ENCODE measurements around the gene RHOG.
A peak's percentile ranks its signal among the peaks of the same experiment; 100 is the strongest.

The RHOG gene

DNA sequence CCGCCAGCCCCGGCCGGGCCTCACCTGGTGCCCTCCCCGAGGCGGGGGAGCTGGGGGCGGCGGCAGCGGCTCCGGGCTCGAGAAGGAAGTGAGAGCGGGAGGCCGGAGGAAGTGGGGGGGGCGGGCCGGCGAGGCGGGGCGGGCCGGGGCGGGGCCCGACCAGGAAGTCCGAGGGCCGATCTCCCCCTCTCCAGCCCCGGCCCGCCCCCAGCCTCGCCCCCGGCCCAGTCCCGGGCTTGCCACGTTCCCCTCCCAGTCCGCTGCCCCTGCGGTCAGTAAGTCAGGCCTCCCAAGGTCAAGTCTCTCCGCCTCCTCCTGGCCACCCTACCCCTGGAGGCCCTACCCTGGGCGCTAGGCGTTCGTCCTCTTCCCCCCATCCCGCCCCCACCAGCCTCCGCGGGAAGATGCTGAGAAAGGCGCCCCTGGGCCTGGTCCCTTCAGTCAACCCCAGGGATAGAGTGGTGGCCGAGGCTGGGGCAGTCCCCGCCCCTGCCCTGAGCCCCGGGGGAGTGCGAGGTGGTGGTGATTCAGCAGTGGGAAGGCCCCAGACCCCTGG is at the start of gene RHOG:
TSS of gene RHOG (minus strand) at position 90 of the 556 bp plus-strand sequence. CDS start 12,821 bp downstream, outside the sequence.
- DNase-seq: peak; percentile 86

DNA sequence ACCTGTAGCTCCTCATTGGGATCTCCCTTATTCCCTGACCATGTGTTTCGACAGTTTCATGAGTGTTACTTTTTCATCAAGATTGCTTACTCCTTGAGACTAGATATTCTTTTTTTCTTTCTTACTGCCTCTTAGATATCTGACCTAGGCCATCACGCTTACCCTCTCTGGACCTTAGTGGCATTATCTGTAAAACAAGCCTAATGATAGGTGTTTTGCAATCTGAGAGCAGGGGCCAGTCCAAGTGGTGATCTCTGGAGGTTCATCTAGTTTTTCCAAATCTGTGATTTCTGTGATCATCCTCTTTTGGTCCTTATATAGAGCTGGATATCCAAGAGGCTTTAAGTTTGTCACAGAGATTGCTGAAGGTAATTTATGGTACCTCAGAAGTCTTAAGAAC is 49.3 kb upstream of the RHOG start:
- DNase-seq: no peak

DNA sequence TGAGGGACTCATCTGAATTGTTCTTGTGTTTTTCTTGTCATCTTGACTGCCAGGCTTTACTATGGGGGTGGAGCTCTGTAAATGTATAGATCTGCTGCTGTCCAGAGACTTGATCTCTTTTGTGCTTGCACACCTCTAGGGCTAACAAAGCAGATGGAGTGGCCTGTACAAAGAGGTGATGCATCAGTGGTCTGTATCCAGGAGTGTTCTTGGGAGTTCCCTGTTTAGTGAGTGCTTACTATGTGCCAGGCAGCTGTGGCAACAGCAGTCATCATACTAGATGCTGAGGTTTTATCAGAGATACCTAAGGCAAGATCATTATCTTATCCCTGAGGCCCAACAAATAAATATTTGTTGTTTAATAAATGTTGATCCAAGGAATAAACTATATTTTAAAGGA is 48.1 kb upstream of the RHOG start:
- no peak for DNase-seq

DNA sequence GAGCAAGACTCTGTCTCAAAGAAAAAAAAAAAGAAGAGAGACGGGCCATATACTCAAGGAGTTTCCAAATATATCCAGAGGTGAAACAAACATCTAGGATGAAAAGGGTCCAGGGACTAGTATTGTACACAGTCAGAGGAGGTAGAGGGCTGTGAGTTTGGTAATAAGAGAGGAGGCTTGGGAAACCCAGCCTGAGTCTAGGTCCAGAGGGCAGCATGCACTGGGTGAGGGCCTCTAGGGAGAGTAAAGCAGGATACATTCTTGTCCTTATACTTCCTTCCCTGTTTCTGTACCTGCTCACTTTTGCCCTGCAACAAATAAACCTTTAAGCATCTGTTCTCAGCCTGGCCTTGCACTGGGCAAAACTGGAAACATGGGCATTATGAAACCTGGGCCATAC is 46.2 kb upstream of the RHOG start:
- no peak for DNase-seq

DNA sequence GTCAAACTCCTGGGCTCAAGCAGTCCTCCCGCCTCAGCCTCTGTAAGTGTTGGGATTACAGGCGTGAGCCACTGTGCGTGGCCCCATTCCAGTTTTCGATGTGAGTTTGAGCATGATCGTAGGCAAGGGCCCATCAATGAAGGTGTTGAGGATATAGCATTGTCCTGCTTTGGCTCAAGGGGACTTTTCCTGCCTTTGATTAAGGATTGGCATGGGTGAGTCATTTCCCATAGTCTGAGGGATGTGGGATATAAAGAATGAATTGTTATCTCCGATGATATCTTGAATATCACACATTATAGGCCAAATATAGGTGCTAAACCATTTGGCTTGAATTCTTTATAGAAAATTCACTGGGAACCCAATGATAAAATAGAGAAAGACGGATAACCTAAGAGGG is 45.1 kb upstream of the RHOG start:
- DNase-seq: no peak

DNA sequence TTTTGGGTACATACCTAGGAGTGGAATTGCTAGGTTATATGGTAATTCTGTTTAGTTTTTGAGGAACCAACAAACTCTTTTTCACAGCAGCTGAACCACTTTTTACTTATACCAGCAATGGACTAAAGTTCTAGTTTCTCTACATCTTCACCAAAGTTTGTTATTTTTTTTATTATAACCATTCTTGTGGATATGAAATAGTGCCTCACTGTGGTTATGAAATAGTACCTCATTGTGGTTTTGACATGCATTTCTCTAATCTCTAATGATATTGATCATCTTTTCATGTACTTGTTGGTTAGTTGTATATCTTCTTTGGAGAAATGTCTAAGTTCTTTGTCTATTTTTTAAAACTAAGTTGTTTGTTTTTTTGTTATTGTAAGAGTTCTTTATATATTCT is 41.9 kb upstream of the RHOG start:
- DNase-seq: peak; percentile 65

DNA sequence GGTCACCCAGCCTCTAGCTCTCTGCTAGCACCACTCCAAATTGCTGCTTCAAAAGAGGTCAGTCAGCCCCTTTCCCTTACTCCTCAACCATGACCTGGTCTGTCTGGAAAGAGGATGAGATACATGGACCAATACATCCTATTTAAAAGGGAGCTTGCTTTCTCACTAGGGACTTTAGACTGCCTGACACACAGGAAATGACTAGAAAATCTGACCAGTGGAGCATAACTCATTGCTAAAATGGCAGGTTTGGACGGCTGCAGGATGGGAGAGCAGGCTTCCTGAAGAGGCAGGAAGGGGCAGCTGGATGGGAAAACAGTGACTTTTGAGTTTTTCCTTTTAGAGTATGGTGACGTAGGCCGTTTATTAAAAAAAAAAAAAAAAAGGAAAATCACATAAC is 40.0 kb upstream of the RHOG start:
- DNase-seq: no peak

DNA sequence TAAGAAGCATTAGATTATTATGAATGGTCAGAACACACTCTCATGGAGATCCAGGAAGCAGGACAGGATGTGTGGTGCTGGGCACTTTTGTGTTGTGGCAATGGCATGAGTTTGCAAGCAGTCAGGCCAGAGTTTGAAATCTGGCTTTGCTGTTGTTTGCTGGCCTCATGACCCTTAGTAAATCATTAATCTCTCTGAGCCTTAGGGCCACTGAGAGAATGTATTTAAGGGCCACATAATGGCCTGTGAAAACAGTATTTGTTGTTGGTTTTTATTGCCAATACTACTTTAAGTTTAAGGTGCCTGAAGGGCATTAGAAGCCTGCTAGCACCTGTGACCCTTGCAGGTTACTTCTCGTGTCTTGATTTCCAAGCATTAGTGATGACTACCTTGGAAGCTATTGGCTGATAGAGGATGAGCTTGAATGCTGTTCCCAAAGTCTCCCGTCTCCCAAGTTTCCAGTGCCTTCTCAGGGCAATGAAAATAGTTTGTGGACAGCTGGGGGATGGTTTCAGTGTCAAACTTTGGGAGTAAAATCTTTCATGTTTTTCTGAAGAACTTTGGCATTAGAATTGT is 39.3 kb upstream of the RHOG start:
- no peak for DNase-seq

DNA sequence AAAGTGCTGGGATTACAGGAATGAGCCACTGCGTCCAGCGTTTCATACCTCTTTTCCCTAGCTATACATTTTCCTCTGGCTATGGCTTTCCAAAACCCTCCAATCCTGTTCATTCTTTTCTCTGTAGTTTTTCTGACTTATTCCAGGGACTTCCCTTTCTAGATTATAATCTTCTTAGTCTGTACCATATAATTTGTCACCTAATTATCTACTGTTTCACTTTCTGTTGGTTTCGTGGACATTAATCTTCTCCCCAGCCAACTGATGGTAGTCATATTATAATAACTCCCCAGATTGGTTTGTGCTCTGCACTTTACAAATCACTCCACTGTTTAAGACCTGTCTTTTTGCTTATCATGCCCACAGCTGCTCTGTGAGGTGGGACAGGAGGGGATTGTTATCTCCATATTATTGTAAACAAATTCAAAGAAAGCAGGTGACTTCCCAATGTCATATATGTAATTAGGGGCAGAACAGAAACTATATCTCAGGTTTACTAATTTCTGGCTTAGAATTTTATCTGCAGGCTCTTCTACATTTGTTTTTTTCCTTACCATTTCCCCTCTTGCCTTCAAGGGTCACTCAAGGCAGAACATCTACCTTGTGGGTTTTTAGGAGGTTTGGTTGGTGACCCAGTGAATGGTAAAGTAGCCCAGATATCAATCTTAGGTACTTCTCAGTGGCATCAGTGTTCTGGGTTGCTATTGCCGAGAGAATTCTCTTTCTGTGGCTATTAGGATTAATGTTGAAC is 38.6 kb upstream of the RHOG start:
- no peak for DNase-seq

DNA sequence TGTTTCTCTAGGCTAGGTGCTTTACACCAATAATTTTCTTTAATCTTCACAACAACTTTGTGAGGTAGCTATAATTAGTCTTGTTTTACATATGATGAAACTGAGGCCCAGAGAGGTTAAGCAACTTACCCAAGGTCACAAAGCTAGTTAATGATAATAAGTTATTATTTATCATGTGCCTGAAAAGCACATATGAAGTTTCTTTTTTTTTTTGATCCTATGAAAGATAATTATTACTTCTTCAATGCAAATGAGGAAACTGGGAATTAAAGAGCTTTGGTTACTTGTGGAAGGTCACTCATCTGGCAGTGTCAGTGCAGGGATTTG is 37.5 kb upstream of the RHOG start:
- no peak for DNase-seq

DNA sequence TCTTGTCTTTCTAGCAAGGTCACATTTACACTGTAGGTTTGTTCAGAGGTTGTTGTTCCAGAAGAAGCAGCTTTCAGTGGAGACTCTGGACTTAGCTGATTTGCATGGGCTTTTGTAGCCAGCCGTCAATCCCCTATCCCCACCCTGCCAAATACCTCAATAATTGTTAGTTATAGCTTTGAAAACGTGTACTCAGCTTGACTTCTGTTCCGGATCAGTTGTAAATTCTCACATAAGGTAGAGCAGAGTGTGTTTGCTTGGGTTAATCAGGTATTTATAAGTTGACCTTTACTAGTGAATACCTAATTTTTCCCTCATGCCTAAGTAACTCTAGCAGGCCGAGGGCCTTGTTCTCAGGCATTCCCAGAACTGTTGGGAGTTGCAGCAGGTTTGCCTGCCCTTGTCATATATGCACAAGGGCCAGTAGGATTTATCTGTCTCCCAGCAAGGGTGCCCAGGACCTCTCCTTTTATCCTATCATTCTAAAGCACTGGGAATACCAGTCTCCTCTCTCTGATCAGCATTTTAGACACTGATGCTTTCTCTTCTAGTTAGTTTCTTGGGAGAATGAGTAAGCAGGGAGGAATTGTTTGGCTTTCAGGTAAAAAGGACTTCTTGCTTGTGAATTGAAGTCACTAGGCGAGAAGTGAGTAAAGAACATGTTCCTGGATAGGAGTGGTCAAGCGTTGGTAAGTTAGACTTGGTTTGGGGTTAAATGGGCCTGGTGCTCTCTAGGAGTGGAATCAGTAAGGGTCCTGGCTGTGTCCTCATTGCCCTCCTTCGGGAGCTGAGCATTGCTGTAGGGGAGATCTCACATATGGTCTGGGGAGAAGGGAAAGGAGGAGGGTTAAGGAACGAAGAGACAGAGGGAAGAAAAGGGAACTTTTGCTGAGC is 36.9 kb upstream of the RHOG start:
- DNase-seq: no peak

DNA sequence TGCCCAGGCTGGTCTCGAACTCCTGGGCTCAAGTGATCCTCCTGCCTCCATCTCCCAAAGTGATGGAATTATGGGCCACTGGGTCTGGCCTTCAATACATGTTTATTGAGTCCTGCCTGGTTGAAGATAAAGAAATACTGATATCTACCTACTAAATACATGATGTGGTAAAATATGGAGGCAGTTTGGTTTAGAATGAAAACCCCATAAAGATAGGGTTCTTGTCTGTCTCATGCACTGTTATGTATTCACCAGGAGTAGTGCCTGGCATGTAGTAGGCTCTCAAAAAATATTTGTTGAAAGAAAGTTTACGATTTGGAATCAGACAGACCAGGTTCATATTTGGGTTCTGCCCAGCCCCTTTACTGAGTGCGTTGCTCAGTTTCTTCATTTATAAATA is 35.9 kb upstream of the RHOG start:
- peak; percentile 50 for DNase-seq

DNA sequence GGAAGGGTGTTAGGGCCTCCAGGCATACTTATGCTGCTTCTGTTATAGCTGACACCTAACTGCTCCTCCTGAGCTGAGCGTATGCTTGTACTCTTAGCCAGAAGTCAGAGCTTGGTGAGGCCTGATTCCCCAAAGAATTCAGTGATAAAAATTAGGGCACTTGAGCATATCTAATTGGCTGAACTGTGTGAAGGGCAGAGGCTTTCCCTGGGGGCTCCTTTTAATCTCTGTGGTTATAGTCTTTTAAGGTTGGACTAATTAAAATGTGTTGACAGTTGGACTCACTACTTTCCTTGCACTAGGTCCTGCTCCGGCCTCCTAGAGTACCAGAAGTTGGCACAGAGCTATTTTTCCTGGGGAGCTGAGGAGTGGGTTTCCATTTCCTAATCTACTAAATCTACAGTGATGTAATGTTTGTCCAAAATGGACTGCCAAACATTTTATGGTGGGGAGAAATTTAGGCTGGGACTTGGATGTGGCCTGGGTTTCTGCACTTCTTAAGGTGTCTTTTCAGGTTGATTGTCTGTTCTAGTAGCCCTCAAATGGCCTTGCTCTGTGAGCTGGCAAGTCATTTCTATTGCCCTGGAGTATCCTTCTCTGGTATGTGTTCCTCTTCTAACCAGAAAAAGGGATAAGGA is 33.1 kb upstream of the RHOG start:
- DNase-seq: peak; percentile 46

DNA sequence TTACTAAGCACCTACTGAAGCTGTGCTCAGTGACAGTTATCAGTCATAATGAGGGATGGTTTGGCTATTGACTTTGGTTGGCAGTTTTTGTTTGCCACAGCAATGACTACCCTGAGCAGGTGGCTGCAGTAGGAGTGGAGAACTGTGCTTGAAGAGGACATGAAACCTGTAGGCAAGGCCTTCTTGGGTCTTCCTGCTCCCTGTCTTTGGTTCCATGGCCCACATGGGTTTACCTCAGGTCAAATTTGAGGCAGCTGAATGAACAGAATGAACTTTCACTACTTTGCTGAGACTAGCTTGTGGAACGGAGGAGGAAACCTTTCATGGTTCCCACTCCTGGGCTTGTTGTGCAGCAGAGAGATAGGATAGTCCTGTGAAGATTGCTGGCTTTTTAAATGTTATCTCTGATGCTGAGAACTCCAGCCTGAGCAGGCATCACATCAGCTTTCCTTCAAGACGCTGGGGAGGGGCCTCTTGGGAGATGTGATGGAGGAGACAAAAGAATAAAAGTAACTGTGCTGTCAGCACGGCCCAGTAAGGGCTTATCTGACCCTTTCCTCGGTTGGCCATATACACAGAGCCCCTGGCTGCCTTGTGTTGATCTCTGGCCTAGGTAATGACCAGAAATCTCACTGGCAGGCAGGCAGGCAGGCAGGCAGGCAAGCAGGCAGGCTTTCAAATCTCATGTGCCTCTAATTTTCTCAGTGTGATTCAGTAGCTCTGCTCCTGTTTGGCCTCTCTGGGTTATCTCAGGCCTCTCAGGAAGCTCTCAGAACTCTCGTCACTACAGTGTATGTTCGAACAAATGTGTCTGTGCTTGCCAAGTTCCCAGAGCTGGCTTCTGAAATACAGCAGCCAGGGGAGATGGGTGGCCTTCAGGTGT is 26.7 kb upstream of the RHOG start:
- peak; percentile 85 for DNase-seq

DNA sequence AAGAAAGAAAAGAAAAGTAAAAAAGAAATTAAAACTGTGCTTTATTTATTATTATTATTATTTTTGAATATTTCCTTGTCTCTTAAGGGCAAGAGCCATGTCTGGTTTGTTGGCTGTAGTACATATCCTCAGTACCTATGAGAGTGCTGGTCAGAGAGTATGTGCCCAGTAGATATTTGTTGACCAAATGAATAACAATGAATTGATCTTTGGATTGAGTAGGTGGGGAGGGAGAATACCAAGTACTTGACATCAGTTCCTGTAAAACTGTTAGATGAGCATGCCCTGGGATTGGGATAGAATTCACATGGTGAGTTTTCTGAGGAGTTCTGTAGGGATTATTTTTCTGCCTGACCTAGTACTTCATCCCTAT is 26.1 kb upstream of the RHOG start:
- no peak for DNase-seq

DNA sequence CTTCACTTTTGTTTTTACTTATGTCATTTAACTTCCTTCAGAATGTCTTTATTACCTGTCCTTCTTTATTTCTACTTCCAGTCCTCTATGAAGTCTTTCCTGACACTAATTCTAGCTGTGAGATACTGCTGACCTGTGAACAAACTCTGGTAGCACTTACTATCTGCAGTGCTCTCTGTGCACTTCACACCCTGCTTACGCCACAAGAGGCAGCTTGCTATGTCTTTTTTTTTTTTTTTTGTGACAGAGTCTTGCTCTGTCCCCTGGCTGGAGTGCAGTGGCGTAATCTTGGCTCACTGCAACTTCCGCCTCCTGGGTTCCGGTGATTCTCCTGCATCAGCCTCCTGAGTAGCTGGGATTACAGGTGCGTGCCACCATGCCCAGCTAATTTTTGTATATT is 25.4 kb upstream of the RHOG start:
- peak; percentile 80 for DNase-seq

DNA sequence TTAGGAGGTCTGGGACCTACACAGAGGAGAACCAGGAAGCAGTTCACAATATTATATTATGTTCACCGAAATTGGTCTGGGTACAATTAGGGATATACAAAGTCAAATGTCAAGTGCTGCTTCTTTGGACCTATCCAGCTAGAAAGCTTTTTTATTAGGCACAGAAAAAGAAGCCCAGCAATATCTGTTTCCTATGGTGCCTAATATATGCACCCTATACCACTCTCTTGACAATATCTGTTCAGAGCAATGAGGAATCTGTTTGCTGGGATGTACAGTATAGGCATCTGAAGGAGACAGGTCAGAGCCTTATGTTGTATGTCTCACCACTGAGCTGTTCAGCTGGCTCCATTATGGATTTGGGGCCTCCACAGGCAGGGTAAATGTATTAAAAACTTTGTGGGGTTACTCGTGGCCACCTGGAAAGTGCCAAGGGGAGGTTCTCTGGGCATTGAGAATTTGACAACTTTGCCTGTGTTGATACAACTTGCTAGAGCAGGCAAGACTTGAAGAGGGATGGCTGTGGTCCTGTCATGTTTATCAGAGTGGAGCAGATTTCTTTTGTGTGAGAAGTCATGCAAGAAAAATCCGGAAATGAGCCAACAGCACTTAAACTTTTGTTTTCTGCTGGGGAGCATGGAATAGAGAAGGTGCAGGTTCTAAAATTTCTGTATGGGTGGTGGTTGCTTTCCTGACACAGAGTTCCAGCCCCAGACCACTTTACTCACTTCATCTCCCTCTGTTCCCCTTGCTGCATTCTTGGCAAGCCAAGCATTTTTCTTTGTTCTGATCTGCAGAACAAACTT is 24.8 kb upstream of the RHOG start:
- peak; percentile 91 for DNase-seq

DNA sequence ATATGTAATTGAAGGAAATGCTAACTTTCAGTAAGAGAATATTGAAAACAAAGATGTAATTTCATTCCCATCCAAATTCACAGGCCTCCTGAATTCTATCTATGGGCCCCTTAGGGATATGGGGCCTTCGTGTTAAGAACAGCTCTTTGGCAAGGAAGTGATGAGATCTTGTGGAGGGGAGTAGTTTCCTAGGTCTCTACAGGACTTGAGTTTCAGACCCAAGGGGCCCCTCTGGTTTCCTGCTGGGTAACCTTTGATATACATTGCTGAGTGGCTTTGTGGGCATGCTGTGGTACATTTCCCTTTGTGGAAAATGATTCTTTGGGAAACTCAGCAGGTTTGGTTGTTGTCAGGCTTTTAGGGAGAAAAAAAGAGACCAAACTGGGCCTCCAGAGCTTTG is 20.9 kb upstream of the RHOG start:
- peak; percentile 63 for DNase-seq

DNA sequence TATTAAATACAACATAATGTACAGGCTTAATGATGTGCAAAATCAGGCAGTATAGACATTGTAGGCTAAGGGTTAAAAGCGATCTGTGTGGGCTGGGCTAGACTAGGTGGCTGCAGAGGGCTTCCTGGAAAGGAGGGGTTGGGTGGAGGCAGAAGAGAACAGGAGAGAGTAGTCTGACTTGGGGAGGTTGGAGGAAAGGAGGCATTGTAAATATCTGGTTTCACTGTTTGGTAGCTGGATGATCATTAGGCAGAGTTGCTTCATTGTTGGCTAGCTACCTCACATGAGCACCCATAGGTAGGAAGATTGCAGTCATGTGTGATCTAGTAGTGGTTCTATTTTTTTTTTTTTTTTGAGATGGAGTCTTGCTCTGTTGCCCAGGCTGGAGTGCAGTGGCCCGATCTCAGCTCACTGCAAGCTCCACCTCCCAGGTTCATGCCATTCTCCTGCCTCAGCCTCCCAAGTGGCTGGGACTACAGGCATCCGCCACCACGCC is 20.2 kb upstream of the RHOG start:
- DNase-seq: peak; percentile 81

DNA sequence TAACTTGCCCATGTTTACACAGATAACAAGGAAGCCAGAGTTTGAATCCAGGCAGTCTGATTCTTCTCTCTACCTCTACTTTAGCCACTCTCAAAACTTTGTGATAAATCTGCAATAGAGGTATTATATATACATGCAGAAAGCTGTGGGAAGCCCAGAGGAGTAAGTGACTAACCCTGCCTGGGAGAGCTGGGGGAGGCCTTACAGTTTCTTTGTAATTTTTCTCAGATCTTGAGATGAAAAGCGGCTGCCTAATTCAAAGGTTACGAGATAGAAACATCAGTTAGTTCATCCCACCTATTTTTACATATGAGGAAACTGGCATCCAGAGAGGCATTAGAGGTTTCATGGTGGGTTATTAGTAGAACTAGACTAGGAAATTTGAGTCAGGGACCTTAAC is 19.6 kb upstream of the RHOG start:
- DNase-seq: no peak

DNA sequence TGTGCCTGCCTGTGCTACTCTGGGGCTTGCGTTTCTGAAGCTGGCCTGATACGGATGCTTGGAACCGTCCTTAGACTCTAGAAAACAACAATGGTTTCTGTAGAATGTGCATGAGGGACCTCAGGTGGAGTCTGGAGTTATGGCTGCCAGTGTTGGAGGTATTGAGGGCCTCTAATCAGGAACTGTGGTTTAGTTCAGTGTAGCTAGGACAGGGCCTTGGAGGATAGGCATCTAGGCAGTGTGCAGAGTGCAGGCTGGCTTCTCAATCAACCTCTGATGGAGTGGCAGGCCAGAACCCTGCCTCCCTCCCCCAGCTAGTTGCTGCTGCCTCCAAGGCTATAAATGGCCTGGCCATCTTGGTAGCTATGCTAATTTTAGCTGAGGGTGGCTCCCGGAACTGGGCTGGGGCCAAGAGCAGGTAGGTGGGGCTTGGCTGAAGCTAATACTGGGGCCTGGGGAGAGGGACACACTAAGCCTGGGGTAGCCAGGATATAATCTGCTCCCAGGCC is 18.7 kb upstream of the RHOG start:
- peak; percentile 75 for DNase-seq
